HCT116 (cell line): ENCODE results near the gene THSD7A. TPM values are rescaled to one million over a fixed set of nuclear protein-coding genes. Genes with fewer than 3 reads are reported as not detected.

ENCODE experiments used
- ATAC-seq: fragments of 200-7000 bp; cut with Tn5 transposase; 2 replicates; pipeline ENCODE4 v1.9.1; 2020; ENCODE audit warnings: mild to moderate bottlenecking, moderate library complexity
- BruUV-seq: library from RNA; stranded (reverse); fragments of 400-500 nt; replicated peaks from 2 replicates; lab custom pipeline; 2021; lab: Mats Ljungman, UMichigan
- CTCF ChIA-PET: fragments of 300-600 bp; sonication (Branson Sonifier 250); formaldehyde crosslinking; loops from one replicate; lab custom pipeline; 2021; ENCODE audit warnings: antibody characterized with exemption; lab: Charles Lee
- POLR2A ChIA-PET: fragments of 300-600, 350-600 bp; sonication (Branson Sonifier 250); formaldehyde crosslinking; loops from one replicate; lab custom pipeline; 2021; ENCODE audit warnings: antibody characterized with exemption; lab: Charles Lee
- RAD21 ChIA-PET, 2 experiments: fragments of 300-600 bp; sonication (Branson Sonifier 250); formaldehyde crosslinking; loops; one replicate each; lab custom pipeline; 2023; ENCODE audit warnings: low total read pairs in 2 of 2; ENCODE audit not compliant: uncharacterized antibody in 2 of 2, unreplicated experiment in 2 of 2, low non-redundant PET in 1 of 2; lab: Charles Lee
- DNase-seq: peaks from one replicate; pipeline ENCODE4 v3.0.0-alpha.2; 2010; ENCODE audit warnings: low read depth, low spot score
- H2AFZ ChIP-seq: fragments of 200-600 bp; shearing (Covaris generic), sonication (generic); 2 replicates; pipeline ENCODE4 v1.6.1; 2017; ENCODE audit warnings: low read depth, mixed run types, mixed read lengths, antibody characterized with exemption, low read length; ENCODE audit not compliant: poor library complexity, severe bottlenecking
- H3K27ac ChIP-seq: 2 replicates; pipeline ENCODE4 v1.5.1; 2012; ENCODE audit warnings: low read depth, low read length
- H3K27me3 ChIP-seq: fragments of 200-600 bp; sonication (generic); 2 replicates; pipeline ENCODE4 v1.6.1; 2016; ENCODE audit warnings: mixed run types, low read length, mixed read lengths; ENCODE audit not compliant: insufficient read depth
- H3K36me3 ChIP-seq, 2 experiments: fragments of 200-500 bp in 1 of 2; fragments of 200-600 bp in 1 of 2; sonication (Bioruptor generic) in 1 of 2; sonication (generic) in 1 of 2; 2 replicates each; pipeline versions ENCODE4 v1.5.1 to v1.6.1; 2014 to 2016; ENCODE audit warnings: low read length in 2 of 2, inconsistent platforms in 1 of 2, mixed read lengths in 1 of 2, mixed run types in 1 of 2; ENCODE audit not compliant: insufficient read depth in 2 of 2, control insufficient read depth in 1 of 2
- H3K4me1 ChIP-seq, 2 experiments: fragments of 200-600 bp in 1 of 2; sonication (generic) in 1 of 2; 2 replicates each; pipeline versions ENCODE4 v1.5.1 to v1.6.1; 2012 to 2017; ENCODE audit warnings: low read length in 2 of 2, inconsistent platforms in 1 of 2, mild to moderate bottlenecking in 1 of 2, mixed read lengths in 1 of 2, mixed run types in 1 of 2, moderate library complexity in 1 of 2; ENCODE audit not compliant: insufficient read depth in 2 of 2, control insufficient read depth in 1 of 2
- H3K4me2 ChIP-seq: fragments of 200-600 bp; sonication (generic); 2 replicates; pipeline ENCODE4 v1.6.1; 2017; ENCODE audit warnings: mixed run types, low read length, mixed read lengths
- H3K4me3 ChIP-seq, 2 experiments: fragments of 200-600 bp in 1 of 2; sonication (generic) in 1 of 2; replicated peaks in 1 of 2; 2 replicates each; pipeline ENCODE4 v1.5.1; 2011 to 2016; ENCODE audit warnings: low read length in 2 of 2, control low read depth in 1 of 2, low read depth in 1 of 2, mild to moderate bottlenecking in 1 of 2, mixed read lengths in 1 of 2, mixed run types in 1 of 2
- H3K79me2 ChIP-seq: fragments of 200-600 bp; sonication (generic); 2 replicates; pipeline ENCODE4 v1.6.1; 2017; ENCODE audit warnings: mild to moderate bottlenecking, mixed run types, low read length, moderate library complexity, mixed read lengths; ENCODE audit not compliant: insufficient read depth
- H3K9ac ChIP-seq: fragments of 200-600 bp; sonication (generic); 2 replicates; pipeline ENCODE4 v1.6.1; 2016; ENCODE audit warnings: low read length, mixed read lengths
- H3K9me2 ChIP-seq: fragments of 200-600 bp; sonication (generic), shearing (Covaris generic); 2 replicates; pipeline ENCODE4 v1.6.1; 2017; ENCODE audit warnings: mixed run types, mild to moderate bottlenecking, moderate library complexity; ENCODE audit not compliant: insufficient read depth
- H3K9me3 ChIP-seq, 2 experiments: fragments of 200-500 bp in 1 of 2; fragments of 200-600 bp in 1 of 2; sonication (Bioruptor generic) in 1 of 2; sonication (generic) in 1 of 2; 2 replicates each; pipeline ENCODE4 v1.6.1; 2014 to 2017; ENCODE audit warnings: low read length in 2 of 2, mixed read lengths in 2 of 2, inconsistent platforms in 1 of 2, low read depth in 1 of 2, mild to moderate bottlenecking in 1 of 2, mixed run types in 1 of 2, moderate library complexity in 1 of 2; ENCODE audit not compliant: control insufficient read depth in 1 of 2, insufficient read depth in 1 of 2
- H4K20me1 ChIP-seq: fragments of 200-600 bp; sonication (generic), shearing (Covaris generic); 2 replicates; pipeline ENCODE4 v1.6.1; 2017; ENCODE audit warnings: mixed run types, mild to moderate bottlenecking, moderate library complexity; ENCODE audit not compliant: insufficient read depth
- EGR1 ChIP-seq: IDR thresholded peaks from 2 replicates; pipeline ENCODE4 v1.6.1; 2012; ENCODE audit warnings: low read depth
- JUND ChIP-seq: IDR thresholded peaks from 2 replicates; pipeline ENCODE4 v1.6.1; 2012
- MAX ChIP-seq: IDR thresholded peaks from 2 replicates; pipeline ENCODE4 v1.6.1; 2012
- REST ChIP-seq: IDR thresholded peaks from 2 replicates; pipeline ENCODE4 v1.6.1; 2012; ENCODE audit warnings: low read depth
- SP1 ChIP-seq: IDR thresholded peaks from 2 replicates; pipeline ENCODE4 v1.6.1; 2012; ENCODE audit warnings: low read depth
- SRF ChIP-seq: IDR thresholded peaks from 2 replicates; pipeline ENCODE4 v1.6.1; 2012; ENCODE audit warnings: low read depth
- intact Hi-C: fragments of 100-400 bp; cut with micrococcal nuclease; formaldehyde crosslinking; loops from 2 replicates; pipeline ENCODE4 v1.10.0; 2022
- total RNA-seq: library from RNA; stranded (reverse); gene quantifications from one replicate; pipeline ENCODE4 v1.2.1, GENCODE V29; 2021; ENCODE audit not compliant: unreplicated experiment

The THSD7A gene
- total RNA-seq, 1 experiment from 2014 or later = 0.05 TPM

- CTCF ChIA-PET = no interaction called here
These were observed 252.9 kb downstream of the THSD7A start for GRCh38 chr7:11579141-11579540.

More at GRCh38 chr7:11579141-11579540, 252.9 kb downstream of the THSD7A start:
- DNase-seq = no peak
- H3K4me2 ChIP-seq = no peak overlapping the region
- no peaks in the 10 kb centered on the region for H3K9me3 ChIP-seq
- no peak overlapping the region for H2AFZ ChIP-seq
- no peaks in the 10 kb centered on the region for H3K79me2 ChIP-seq
- TF ChIP-seq JUND (no peak), SRF (no peak), SP1 (no peak), REST (no peak), EGR1 (no peak), MAX (no peak)
- ChIA-PET POLR2A (no interaction called here), RAD21 (no interaction called here)
- intact Hi-C loops = no loop called here
- no peaks in the 10 kb centered on the region for H3K27me3 ChIP-seq
- H3K4me1 ChIP-seq = no peaks in the 10 kb centered on the region
- H3K9ac ChIP-seq = no peak overlapping the region
- H3K4me3 ChIP-seq = no peak overlapping the region
- BruUV-seq = no TSS peak
- no peaks in the 10 kb centered on the region for H3K9me2 ChIP-seq
- H4K20me1 ChIP-seq = no peaks in the 10 kb centered on the region
- H3K36me3 ChIP-seq = no peaks in the 10 kb centered on the region
- no peak for ATAC-seq
- no peak overlapping the region for H3K27ac ChIP-seq
